Activated B cell treated with CpG ODN at 0.5 μM for 24 hours (primary cell): ENCODE measurements around the gene PLCB4. TPM values are rescaled to one million over a fixed set of nuclear protein-coding genes. Genes with fewer than 3 reads are reported as not detected.

Source experiments
- ATAC-seq: fragments of 200-7000 bp; cut with Tn5 transposase; one replicate; pipeline ENCODE4 v1.10.0; 2021; ENCODE audit warnings: low read depth, mild to moderate bottlenecking, moderate library complexity
- CTCF ChIA-PET: fragments of 350-600 bp; sonication (Branson Sonifier 250); formaldehyde crosslinking; loops from one replicate; lab custom pipeline; 2021; ENCODE audit warnings: antibody characterized with exemption; lab: Charles Lee
- POLR2A ChIA-PET: fragments of 350-600 bp; sonication (Branson Sonifier 250); formaldehyde crosslinking; loops from one replicate; lab custom pipeline; 2021; ENCODE audit warnings: antibody characterized with exemption; lab: Charles Lee
- DNase-seq: peaks from one replicate; pipeline ENCODE4 v3.0.0; 2022
- H3K27ac Mint-ChIP-seq: one replicate; pipeline ENCODE4 v1.8.0; 2020; ENCODE audit warnings: mixed read lengths
- H3K27me3 Mint-ChIP-seq: one replicate; pipeline ENCODE4 v1.8.0; 2021; ENCODE audit warnings: mixed read lengths
- H3K36me3 Mint-ChIP-seq: one replicate; pipeline ENCODE4 v1.8.0; 2021; ENCODE audit warnings: low read depth, mixed read lengths
- H3K4me1 Mint-ChIP-seq: one replicate; pipeline ENCODE4 v1.8.0; 2021; ENCODE audit warnings: mixed read lengths
- H3K4me3 Mint-ChIP-seq: one replicate; pipeline ENCODE4 v1.8.0; 2020; ENCODE audit warnings: mild to moderate bottlenecking, mixed read lengths
- H3K9me3 Mint-ChIP-seq: one replicate; pipeline ENCODE4 v1.8.0; 2020; ENCODE audit warnings: mixed read lengths
- CTCF ChIP-seq: fragments of 200-600 bp; IDR thresholded peaks from one replicate; pipeline ENCODE4 v1.8.0; 2022; ENCODE audit warnings: antibody characterized with exemption, mild to moderate bottlenecking
- intact Hi-C: fragments of 100-400 bp; cut with micrococcal nuclease; formaldehyde crosslinking; loops from one replicate; pipeline ENCODE4 v1.15.1; 2024
- total RNA-seq: library from RNA; stranded (reverse); gene quantifications from 2 replicates; pipeline ENCODE4 v1.2.3, GENCODE V29; 2022

Gene PLCB4
- total RNA-seq, 1 donor from 2014 or later = not detected

GRCh38 chr20:9402546-9402945 is 333.7 kb downstream of the PLCB4 start:
- Mint-ChIP-seq H3K4me3 (no peak overlapping the region), H3K36me3 (no peaks in the 10 kb centered on the region), H3K4me1 (peaks cover 5% of the 10 kb centered on the region), H3K27ac (no peak overlapping the region), H3K27me3 (no peaks in the 10 kb centered on the region), H3K9me3 (no peaks in the 10 kb centered on the region)
- no peak for DNase-seq
- POLR2A ChIA-PET = no interaction called here
- intact Hi-C loops = no loop called here
- no peak for TF ChIP-seq CTCF
- CTCF ChIA-PET = no interaction called here
- ATAC-seq = no peak

- DNase-seq = no peak
- H3K27me3 Mint-ChIP-seq = peaks cover 3% of the 10 kb centered on the region
- TF ChIP-seq CTCF = no peak
- POLR2A ChIA-PET = no interaction called here
- H3K36me3 Mint-ChIP-seq = no peaks in the 10 kb centered on the region
- intact Hi-C loops = no loop called here
- no peaks in the 10 kb centered on the region for H3K9me3 Mint-ChIP-seq
- H3K27ac Mint-ChIP-seq = no peak overlapping the region
- H3K4me1 Mint-ChIP-seq = no peaks in the 10 kb centered on the region
- no peak for ATAC-seq
- H3K4me3 Mint-ChIP-seq = no peak overlapping the region
- CTCF ChIA-PET = no interaction called here
Observed at GRCh38 chr20:9403448-9403847, 334.6 kb downstream of the PLCB4 start.

- no peaks in the 10 kb centered on the region for H3K36me3 Mint-ChIP-seq
- intact Hi-C loops = loop anchor here (1.0 to 5.0 kb wide), 4 partner anchors 202 to 1799 kb away; no protein-coding TSS in a partner anchor
- CTCF ChIA-PET = interaction anchor here (0.6 to 5.6 kb wide), 20 partner anchors 8 to 684 kb away, joined by 3 to 81 read pairs (median 4); no protein-coding TSS in a partner anchor
- POLR2A ChIA-PET = no interaction called here
- no peak overlapping the region for H3K4me3 Mint-ChIP-seq
- H3K27me3 Mint-ChIP-seq = peaks cover 3% of the 10 kb centered on the region
- peaks cover 9% of the 10 kb centered on the region for H3K4me1 Mint-ChIP-seq
- no peaks in the 10 kb centered on the region for H3K9me3 Mint-ChIP-seq
- TF ChIP-seq CTCF = peak; percentile 63
- H3K27ac Mint-ChIP-seq = no peak overlapping the region
- DNase-seq (no peak), ATAC-seq (peak; percentile 61)
Observed at GRCh38 chr20:9407805-9408421, 339.0 kb downstream of the PLCB4 start.

GRCh38 chr20:9408422-9409300 is 339.8 kb downstream of the PLCB4 start:
- POLR2A ChIA-PET = no interaction called here
- Mint-ChIP-seq H3K27me3 (peaks cover 3% of the 10 kb centered on the region), H3K4me3 (no peak overlapping the region), H3K36me3 (no peaks in the 10 kb centered on the region), H3K9me3 (no peaks in the 10 kb centered on the region), H3K4me1 (peaks cover 9% of the 10 kb centered on the region), H3K27ac (no peak overlapping the region)
- CTCF ChIA-PET = interaction anchor here (0.6 to 5.6 kb wide), 20 partner anchors 8 to 683 kb away, joined by 3 to 81 read pairs (median 4); no protein-coding TSS in a partner anchor
- peak; percentile 2 for TF ChIP-seq CTCF
- intact Hi-C loops = loop anchor here (1.0 to 5.0 kb wide), 4 partner anchors 202 to 1799 kb away; no protein-coding TSS in a partner anchor
- no peak for DNase-seq
- ATAC-seq = no peak

- POLR2A ChIA-PET = no interaction called here
- DNase-seq = no peak
- H3K9me3 Mint-ChIP-seq = no peaks in the 10 kb centered on the region
- intact Hi-C loops = loop anchor here (5.0 kb wide), 2 partner anchors 1003 to 1798 kb away; no protein-coding TSS in a partner anchor
- no peaks in the 10 kb centered on the region for H3K36me3 Mint-ChIP-seq
- H3K27me3 Mint-ChIP-seq = peaks cover 3% of the 10 kb centered on the region
- no peak overlapping the region for H3K27ac Mint-ChIP-seq
- no peak for TF ChIP-seq CTCF
- peaks cover 9% of the 10 kb centered on the region for H3K4me1 Mint-ChIP-seq
- no peak for ATAC-seq
- CTCF ChIA-PET = interaction anchor here (1.4 to 5.6 kb wide), 3 partner anchors 201 to 681 kb away, joined by 3 to 81 read pairs (median 15); no protein-coding TSS in a partner anchor
- H3K4me3 Mint-ChIP-seq = no peak overlapping the region
Observed at GRCh38 chr20:9409352-9409751, 340.5 kb downstream of the PLCB4 start.
